SK-N-MC (cell line): ENCODE results near the gene GINS2.

Experiments
- EZH2 ChIP-seq: fragments of 200-600 bp; sonication (generic); IDR thresholded peaks from one replicate; pipeline ENCODE4 v1.6.1; 2017; ENCODE audit warnings: antibody characterized with exemption
- POLR2AphosphoS5 ChIP-seq: IDR thresholded peaks from 2 replicates; pipeline ENCODE4 v1.6.1; 2012; ENCODE audit warnings: mild to moderate bottlenecking, low read depth, low read length, borderline replicate concordance

DNA sequence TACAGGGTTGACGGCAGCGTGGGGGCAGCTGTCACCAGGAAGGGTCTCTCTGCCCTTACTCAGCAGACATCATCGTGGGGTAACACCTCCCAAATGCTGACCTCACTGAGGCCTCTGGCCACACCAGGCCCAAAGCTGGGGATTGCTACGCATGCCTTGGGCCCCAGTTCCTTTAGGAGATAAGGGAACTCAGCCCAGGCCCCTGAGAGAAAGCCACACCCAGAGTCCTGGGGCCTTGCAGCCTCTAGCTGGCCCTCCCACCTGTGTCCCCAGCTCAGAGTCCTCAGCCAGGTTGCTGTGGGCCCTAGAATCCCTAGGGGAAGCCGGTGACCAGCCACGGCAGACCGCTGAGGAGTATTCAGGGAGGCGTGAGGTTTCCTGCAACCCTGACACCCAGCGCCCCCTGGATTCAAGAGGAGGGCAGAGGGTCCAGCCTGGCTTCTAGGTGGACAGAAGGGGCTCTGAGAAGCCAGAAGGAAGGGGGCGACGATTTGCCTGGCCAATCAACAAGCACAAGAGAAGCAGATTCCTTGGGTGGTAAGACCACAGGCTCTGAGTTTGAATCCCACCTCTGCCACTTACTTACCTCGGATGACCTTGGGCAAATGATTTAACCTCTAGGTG lies 10.3 kb upstream of the GINS2 start:
- TF ChIP-seq POLR2AphosphoS5 (no peak), EZH2 (no peak)
